GM19238 (cell line): ENCODE data around the gene TMEM119.

Experiments used
- DNase-seq: peaks from one replicate; pipeline ENCODE4 v3.0.0; 2011; ENCODE audit warnings: low spot score; ENCODE audit not compliant: insufficient read length

TMEM119 gene

DNA sequence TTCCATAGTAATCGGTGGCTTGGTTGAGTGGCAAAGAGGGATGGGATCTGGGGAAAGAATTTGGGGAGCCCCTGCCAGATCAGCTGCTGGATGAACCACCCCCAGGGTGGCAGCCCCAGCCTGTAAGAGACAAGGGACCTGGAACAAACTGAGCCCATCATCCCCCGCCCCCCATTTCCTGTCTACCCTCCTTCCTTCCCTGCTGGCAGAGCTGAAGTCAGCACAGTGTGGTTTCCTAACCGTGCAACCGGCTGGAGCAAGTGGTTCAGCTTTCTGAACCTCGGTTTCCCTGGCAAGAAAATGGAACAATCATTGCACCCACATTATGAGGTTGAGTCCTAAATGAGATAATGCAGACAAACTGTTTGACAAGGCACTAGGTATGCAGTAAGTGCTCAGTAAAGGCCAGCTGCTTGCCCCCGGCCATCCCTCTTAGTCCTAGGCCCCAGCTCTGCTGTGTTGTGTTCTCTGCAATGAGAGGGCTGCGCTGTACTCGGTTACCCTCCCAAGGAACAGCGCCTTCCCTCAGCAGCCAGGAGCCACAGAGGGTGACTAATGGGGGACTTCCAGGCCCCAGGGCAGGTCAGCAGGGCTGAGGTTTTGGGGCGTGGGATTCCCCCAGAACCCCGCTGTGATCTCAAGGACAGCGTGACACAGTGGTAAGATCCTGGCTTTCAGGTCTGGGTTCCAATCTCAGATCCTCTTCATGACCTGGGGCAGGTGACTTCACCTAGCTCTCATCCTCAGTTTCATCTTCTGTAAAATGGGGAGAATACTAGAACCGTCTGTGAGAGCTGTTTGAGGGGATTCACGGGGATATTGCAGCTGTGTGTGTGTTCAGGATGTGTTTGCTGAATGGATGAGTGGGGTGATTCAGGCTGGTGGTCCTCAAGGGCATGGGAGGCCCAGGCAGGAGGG is 19.3 kb upstream of the TMEM119 start:
- peak; percentile 82 for DNase-seq

DNA sequence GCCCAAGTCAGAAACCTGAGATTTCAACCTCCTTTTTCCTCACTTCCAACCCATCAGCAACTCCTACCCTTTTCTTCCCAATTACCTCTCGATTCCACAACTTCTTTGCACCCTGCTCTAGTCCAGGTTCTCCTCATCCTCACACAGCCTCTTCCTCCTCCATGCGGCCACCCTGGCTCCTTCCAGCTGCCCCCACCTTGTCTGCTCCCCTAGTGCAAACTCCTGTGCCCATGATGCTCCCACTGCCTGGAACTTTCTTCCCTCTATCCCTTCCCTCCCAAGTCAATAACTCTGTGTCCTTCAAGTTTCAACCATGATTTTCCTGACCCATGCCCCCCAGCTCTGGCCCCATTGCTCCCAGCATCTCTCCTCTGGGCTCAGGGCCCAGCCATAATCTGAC is 18.5 kb upstream of the TMEM119 start:
- no peak for DNase-seq

DNA sequence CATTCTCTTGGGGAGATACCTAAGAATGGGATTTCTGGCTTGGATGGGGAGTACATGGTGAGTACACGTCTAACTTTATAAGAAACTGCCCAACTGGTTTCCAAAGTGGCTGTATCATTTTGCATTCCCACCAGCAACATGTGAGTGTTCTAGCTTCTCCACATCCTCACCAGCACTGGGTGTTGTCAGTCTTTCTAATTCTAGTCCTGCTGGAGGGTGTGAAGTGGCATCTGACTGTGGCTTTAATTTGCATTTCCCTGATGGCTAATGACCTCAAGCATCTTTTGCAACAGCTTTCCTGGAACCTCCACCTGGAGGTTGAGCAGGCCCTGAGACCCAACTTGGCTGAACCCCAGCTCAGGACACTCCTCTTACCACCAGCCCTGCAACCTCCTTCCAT is 18.0 kb upstream of the TMEM119 start:
- no peak for DNase-seq

DNA sequence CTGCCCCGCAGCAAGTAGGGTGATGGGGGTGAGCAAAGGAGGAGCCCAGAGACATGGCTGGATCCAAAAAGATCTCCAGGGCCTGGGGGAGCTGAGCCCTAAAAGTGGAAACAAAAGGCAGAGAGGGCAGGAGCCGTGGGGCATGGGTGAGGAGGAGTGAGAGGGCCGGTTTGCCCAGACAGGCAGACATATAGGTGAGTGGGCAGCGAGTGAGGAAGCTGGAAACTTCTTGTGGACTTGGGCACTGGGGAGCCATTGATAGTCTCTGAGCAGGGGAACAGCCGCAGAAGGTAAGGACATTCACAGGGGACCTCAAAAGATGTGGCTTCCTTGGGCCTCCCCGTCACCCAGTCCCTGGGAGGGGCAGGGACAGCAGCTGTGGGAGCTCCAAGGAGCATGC is 16.8 kb upstream of the TMEM119 start:
- DNase-seq: no peak

DNA sequence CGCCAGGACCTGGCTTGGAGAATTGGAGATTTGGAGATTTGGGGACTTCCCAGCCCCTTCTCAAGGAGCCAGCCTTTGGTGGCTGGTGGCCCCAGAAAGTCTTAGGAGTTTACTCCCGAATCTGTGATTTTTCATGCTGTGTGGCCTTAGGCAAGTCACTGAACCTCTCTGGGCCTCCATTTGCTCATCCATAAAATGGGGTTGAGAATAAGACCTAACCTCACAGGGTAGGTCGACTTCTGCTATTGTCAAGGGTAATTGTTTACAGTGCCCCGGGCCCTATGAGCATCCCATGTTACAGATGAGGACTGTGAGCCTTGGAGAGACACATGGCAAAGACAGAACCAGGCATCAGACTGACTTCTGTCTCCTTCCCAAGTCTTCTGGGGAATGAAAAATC is 16.2 kb upstream of the TMEM119 start:
- DNase-seq: no peak

DNA sequence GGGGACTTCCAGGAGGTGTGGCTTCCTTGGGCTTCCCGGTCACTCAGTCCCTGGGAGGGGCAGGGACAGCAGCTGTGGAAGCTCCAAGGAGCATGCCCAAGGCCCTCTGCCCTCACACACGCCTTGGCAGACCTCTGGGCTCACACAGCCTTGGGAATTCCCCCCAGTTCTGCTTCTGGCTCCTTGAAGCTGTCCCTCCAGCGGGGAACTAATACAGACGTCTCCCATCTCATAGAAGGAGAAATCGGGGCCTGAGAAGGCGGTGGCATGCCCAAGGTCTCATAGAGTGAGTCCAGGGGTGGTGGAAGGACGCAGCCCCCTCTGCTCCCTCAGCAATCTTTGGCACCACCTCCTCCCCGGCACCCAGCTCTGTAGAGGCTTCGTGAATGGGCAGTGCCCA is 15.7 kb upstream of the TMEM119 start:
- DNase-seq: no peak

DNA sequence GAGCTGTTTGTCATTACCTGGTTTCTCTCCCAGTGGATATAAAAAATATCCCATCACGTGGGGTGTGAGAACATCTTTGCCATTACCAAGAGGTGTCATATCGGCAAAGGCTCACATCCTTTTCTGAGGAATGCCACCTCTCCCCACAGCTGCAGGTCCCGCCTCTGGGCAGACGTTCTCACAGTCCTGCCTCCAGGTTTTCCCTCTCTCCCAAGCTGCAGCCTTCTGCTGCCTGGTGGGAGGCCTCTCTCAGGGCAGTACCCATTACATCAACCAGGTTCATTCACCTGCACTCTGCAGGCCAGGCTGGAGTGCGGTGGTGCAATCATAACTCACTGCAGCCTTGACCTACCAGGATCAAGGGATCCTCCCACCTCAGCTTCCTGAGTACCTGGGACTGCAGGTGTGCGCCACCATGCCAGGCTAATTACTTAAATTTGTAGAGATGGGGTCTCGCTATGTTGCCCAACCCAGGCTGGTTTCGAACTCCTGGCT is 15.0 kb upstream of the TMEM119 start:
- no peak for DNase-seq

DNA sequence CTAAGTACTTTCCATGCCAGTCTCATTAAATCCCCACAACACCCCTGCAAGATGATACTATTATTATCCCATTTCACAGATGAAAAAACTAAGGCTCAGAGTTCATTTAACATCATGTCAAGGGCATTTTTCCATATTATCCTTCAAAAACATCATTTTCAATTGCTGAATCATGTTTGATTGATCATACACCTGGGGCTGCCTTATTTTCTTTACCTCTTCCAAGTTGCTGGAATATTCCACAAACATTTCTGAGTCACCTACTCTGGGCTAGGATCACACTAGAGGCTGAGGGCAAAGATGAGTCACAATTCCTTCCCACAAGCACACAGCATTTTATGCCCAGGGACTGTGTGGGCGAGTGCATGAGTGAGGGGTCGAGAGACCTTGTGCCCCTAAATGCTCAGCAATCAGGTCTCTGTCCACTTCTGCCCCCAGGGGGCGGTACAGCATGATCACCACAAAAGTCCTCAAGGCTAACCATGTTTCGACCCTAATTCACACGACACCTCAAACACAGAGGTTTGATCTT is 14.1 kb upstream of the TMEM119 start:
- DNase-seq: no peak

DNA sequence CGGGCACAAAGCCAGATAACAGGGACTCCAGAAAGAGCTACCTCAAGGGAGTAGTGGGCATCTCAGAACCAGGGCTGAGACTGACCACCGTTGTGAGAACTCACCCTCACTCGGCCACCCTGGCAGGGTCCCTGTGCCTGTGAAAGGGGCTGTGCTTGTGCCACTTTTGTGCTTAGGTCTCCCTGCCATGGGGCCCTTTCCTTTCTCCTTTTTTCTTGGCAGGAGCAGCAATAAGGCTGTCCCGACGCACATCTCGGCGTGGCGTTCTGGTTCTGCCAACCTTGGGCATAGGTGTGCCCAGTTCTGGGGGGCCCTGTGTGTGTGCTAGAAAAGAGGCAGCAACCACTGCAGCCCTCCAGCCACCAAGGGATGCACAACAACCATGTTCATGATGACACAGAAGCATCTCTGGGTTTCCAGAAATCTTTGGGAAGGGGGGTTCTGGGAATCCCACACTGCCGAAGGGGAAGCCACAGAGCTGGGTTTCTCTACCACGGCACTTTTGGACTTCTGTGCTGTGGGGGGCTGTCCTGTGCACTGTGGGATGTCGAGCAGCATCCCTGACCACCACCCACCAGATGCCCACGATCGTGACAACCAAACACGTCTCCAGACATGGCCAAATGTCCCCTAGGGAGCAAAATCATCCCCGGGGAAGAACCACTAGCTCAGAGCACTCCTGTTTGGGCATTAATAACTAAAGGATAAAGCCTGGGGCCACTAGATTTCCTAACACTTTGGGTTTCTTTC is 13.1 kb upstream of the TMEM119 start:
- no peak for DNase-seq

DNA sequence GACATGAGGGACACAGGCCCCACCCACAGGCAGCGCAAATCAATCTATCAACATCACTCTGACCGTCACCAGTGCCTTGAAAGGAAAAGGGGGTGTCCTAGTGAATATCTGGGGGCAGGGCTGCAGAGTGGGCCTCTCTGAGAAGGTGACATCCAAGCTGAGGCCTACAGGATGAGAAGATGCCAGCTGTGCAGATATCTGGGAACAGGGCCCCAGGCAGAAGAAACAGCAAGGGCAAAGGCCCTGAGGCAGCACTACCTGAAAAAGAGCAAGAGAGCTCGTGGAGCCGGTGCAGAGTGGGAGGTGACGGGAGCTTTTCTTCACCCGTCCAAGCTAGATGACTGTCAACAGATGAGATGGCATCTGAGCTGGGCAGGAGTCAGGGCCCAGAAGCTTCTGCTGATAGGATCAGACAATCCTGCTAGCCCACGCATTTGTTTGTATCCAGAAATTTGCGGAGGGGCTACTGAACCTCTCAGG is 12.5 kb upstream of the TMEM119 start:
- DNase-seq: no peak

DNA sequence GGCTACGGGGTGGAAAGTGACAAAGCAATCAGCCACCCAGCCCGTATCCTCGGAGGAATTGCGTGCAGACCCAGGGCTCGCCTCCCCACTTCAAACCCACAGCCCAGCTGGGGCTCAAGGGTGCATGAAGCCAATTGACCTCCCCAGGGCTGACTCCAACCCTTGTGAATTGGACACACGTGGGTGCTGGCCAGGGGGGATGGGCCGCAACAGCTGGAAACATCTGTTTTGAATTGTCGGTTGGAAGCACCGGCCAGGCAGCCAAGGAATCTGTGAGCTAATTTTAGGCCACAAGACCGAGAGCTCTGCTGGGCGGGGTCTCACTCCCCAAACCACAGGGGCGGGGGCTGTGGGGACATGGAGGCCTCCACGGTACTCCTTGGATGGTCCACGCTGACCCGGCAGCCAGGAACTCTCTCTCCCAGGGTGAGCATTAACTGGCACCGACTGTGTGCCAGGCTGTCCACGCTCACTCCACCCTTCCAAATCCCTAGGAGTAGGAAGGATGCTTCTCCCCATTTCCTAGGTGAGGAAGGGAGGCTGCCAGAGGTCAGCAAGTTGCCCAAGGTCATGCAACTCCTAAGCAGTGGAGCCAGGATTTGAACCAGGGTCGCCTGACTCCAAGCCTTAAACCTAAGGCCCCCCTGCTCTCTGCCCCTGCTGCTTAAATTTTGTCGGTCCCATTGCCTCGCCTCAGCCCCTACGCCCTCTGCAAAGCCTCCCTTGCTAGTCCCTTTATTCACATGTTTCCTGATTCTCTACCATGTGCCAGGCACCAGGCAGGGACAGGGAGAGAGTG is 11.9 kb upstream of the TMEM119 start:
- peak; percentile 45 for DNase-seq

DNA sequence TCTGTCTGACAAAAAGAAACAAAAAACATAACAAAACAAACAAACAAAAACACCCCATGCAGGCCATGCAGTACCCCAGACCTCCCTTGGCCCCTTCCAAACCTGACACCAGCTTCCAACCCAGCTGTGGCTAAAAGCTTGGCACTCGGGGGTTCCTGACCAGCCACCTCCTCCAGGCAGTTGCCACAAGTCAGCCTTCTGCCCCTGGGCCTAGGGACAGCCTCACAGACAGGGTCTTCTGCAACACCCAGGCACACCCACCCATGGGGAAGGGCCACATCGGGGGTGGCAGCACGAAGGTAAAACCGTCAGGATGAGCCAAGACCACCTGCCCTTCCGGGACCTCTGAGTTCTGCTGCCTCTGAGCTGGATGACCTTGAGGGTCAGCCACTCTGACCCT is 10.7 kb upstream of the TMEM119 start:
- no peak for DNase-seq

DNA sequence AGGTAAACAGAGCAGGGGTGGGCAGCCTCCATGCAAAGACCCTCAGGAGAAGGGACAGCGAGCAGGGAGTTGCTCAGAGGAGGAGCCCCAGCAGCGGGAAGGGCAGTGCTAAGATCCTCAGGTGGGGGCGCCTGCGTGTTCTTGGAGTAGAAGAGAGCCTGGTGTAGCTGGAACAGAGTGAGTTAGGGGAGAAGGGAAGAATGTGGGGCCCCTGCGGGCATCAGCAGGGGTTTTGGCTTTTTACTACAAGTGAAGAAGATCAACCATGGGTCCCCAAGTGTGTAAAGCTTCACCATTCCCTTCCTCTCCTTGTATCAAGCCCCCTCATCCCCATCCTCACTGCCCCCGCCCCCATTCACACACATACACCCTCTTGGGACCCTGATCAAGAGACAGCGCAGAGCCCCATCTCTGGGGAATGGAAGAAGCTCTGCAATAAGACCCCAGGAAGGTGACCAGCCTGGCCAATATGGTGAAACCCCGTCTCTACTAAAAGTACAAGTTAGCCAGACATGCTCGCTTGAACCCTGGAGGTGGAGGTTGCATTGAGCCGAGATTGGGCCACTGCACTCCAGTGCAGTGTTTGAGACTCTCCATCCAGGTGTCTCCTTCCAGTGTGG is 10.2 kb upstream of the TMEM119 start:
- DNase-seq: no peak

DNA sequence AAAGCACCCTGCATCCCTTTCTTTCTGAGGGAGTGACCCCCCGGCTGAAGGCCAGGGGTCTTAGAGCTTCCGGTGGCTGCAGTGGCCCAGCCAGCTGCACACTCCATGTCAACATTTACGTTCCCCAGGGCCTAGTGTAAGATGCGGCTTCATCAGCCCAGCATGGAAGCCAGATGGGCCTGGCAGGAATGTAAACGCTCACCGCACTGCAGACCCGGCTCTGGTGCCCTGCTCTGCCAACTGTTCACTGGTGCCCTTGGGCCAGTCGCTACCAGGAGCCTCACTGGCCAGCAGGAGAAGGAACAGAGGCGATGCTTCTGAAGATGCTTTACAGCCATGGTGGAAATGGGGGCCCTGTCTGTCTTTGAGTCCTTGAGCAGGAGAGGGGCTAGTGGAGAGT is 8.6 kb upstream of the TMEM119 start:
- DNase-seq: no peak

DNA sequence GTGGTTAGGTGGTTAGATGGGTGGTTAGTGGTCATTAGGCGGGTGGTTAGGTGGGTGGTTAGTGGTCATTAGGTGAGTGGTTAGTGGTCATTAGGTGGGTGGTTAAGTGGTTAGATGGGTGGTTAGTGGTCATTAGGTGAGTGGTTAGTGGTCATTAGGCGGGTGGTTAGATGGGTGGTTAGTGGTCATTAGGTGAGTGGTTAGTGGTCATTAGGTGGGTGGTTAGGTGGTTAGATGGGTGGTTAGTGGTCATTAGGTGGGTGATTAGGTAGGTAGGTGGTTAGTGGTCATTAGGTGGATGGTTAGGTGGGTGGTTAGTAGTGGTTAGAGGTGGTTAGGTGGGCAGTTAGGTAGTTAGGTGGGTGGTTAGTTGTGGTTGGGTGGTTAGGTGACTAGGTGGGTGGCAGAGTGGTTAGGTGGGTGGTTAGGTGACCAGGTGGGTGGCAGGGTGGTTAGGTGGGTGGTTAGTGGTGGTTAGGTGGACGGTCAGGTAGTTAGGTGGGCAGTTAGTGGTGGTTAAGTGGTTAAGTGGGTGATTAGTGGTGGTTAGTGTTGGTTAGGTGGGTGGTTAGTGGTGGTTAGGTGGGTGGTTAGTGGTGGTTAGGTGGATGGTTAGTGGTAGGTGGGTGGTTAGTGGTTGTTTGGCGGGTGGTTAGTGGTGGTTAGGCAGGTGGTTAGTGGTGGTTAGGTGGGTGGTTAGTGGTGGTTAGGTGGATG is 8.0 kb upstream of the TMEM119 start:
- DNase-seq: no peak

DNA sequence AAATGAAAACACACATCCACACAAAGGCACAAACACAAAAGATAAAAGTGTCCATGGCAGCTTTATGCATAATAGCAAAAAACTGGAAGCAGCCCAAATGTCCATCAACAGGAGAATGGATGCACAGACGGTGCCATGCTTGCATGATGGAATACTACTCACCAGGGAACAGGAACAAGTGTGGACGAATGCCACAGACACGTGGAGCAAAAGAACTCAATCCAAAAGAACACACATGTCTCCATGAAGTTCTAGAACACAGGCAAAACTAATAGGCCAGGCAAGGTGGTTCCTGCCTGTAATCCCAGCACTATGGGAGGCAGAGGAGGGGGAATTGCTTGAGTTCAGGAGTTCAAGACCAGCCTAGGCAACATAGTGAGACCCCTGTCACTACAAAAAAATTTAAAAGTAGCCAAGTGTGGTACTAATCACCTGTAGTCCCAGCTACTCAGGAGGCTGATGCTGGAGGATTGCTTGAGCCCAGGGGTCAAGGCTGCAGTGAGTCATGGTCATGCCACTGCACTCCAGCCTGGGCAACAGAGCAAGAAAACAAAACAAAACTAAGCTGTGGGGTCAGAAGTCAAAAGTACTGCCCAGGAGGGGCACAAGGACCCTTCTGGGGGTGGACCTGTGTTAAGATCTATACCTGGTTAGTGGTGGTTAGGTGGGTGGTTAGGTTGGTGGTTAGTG is 7.3 kb upstream of the TMEM119 start:
- no peak for DNase-seq

DNA sequence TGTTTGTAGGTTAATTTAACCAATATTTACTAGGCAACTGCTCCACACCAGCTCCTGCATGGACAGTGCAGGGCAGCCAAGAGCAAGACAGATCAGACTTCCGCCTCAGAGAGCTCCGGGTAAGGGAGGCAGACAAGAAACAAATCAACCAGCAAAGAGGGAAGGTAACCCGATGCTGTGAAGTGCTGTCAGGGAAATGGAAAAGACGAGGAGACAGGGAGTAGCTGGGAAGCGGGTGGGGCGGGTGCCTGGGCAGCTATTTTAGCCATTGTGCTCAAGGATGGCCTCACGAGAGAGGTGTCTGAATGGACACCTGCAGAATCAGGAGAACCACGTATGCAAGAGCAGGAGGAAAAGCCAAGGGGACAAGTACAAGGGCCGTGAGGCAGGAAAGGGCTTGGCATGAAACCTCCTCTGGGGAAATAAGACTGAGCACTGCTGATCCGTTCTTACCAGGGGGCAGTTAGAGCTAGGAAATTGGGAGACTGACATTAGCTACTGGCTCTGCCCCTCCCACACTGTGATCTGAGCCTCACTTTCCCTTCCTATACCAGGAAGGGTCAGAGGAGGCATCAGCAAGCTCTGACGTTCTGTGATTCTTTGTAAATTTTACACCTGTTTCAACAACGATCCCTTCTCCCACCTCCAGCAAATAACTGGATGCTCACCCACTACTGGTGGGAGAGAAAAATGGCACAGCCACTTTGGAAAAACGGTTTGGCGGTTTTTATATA is 6.5 kb upstream of the TMEM119 start:
- DNase-seq: no peak

DNA sequence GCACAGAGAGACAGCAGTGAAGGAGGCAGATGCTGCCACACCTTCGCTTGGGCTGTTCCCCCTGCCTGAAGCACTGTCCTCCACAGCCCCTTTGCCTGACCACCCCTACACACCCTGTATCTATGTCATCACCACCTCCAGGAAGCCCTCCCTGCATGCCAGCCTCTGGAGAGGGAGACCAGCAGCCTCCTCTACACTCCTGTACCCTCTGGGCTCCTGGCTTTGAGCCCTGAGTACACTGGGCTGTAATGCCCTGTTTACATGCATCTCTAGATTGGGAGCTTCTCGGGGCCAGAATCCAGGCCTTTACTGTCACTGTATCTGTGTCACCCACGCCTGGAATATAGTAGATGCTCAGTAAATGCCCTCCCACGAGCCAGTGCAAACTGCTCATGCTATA is 5.9 kb upstream of the TMEM119 start:
- no peak for DNase-seq
